ENCODE data around the gene LHX4. TPM values are rescaled to one million over a fixed set of nuclear protein-coding genes. Genes with fewer than 3 reads are reported as not detected.

Gene LHX4
- total and polyA plus RNA-seq, 2 donors from 2014 or later: 0.37 TPM; not detected in 1

GRCh38 chr1:180196436-180197003, 33.5 kb upstream of the LHX4 start:
- no peak overlapping the region for H3K9ac ChIP-seq (ENCODE audit: low read length in 3 of 3)
- intact Hi-C loops (cut with DNase I): no loop called here
- no peaks in the 10 kb centered on the region for H3K27me3 ChIP-seq (ENCODE audit: control insufficient read depth, insufficient read depth, low read length)
- no peaks in the 10 kb centered on the region for H3K36me3 ChIP-seq (ENCODE audit: control insufficient read depth in 2 of 3, insufficient read depth in 3 of 3, low read length in 3 of 3)
- FAIRE-seq: no peak
- no peak for DNase-seq
- no peaks in the 10 kb centered on the region for H3K9me3 ChIP-seq (ENCODE audit: control insufficient read depth in 2 of 3, insufficient read depth in 1 of 3, low read length in 3 of 3)
- H3K4me1 ChIP-seq (ENCODE audit: control insufficient read depth in 2 of 3, insufficient read depth in 2 of 3, low read depth in 1 of 3, low read length in 3 of 3): no peaks in the 10 kb centered on the region
- TF ChIP-seq CTCF (IDR thresholded peaks at IDR 0.05; ENCODE audit: borderline replicate concordance, extremely low read depth, insufficient read depth): no peak
- H3K27ac ChIP-seq (ENCODE audit: low read depth in 2 of 2, low read length in 2 of 2): no peak overlapping the region
- H3K4me3 ChIP-seq (ENCODE audit: low read length in 3 of 3): no peak overlapping the region

GRCh38 chr1:180197231-180197630, 32.8 kb upstream of the LHX4 start:
- Histone ChIP-seq H3K9ac (ENCODE audit: low read length in 3 of 3) (no peak overlapping the region), H3K4me1 (ENCODE audit: control insufficient read depth in 2 of 3, insufficient read depth in 2 of 3, low read depth in 1 of 3, low read length in 3 of 3) (no peaks in the 10 kb centered on the region), H3K27ac (ENCODE audit: low read depth in 2 of 2, low read length in 2 of 2) (no peak overlapping the region), H3K4me3 (ENCODE audit: low read length in 3 of 3) (no peak overlapping the region), H3K36me3 (ENCODE audit: control insufficient read depth in 2 of 3, insufficient read depth in 3 of 3, low read length in 3 of 3) (no peaks in the 10 kb centered on the region), H3K9me3 (ENCODE audit: control insufficient read depth in 2 of 3, insufficient read depth in 1 of 3, low read length in 3 of 3) (no peaks in the 10 kb centered on the region), H3K27me3 (ENCODE audit: control insufficient read depth, insufficient read depth, low read length) (no peaks in the 10 kb centered on the region)
- intact Hi-C loops (cut with DNase I): no loop called here
- DNase-seq: no peak
- no peak for FAIRE-seq
- TF ChIP-seq CTCF (IDR thresholded peaks at IDR 0.05; ENCODE audit: borderline replicate concordance, extremely low read depth, insufficient read depth): no peak

GRCh38 chr1:180198196-180198595, 31.9 kb upstream of the LHX4 start:
- Histone ChIP-seq H3K27ac (ENCODE audit: low read depth in 2 of 2, low read length in 2 of 2) (no peak overlapping the region), H3K9ac (ENCODE audit: low read length in 3 of 3) (no peak overlapping the region), H3K36me3 (ENCODE audit: control insufficient read depth in 2 of 3, insufficient read depth in 3 of 3, low read length in 3 of 3) (no peaks in the 10 kb centered on the region), H3K4me1 (ENCODE audit: control insufficient read depth in 2 of 3, insufficient read depth in 2 of 3, low read depth in 1 of 3, low read length in 3 of 3) (no peaks in the 10 kb centered on the region), H3K27me3 (ENCODE audit: control insufficient read depth, insufficient read depth, low read length) (no peaks in the 10 kb centered on the region), H3K4me3 (ENCODE audit: low read length in 3 of 3) (no peak overlapping the region), H3K9me3 (ENCODE audit: control insufficient read depth in 2 of 3, insufficient read depth in 1 of 3, low read length in 3 of 3) (no peaks in the 10 kb centered on the region)
- TF ChIP-seq CTCF (IDR thresholded peaks at IDR 0.05; ENCODE audit: borderline replicate concordance, extremely low read depth, insufficient read depth): no peak
- DNase-seq (no peak), FAIRE-seq (no peak)
- intact Hi-C loops (cut with DNase I): no loop called here

- H3K9ac ChIP-seq (ENCODE audit: low read length in 3 of 3): no peak overlapping the region
- no peaks in the 10 kb centered on the region for H3K9me3 ChIP-seq (ENCODE audit: control insufficient read depth in 2 of 3, insufficient read depth in 1 of 3, low read length in 3 of 3)
- no peaks in the 10 kb centered on the region for H3K36me3 ChIP-seq (ENCODE audit: control insufficient read depth in 2 of 3, insufficient read depth in 3 of 3, low read length in 3 of 3)
- DNase-seq (no peak), FAIRE-seq (no peak)
- no peaks in the 10 kb centered on the region for H3K27me3 ChIP-seq (ENCODE audit: control insufficient read depth, insufficient read depth, low read length)
- TF ChIP-seq CTCF (IDR thresholded peaks at IDR 0.05; ENCODE audit: borderline replicate concordance, extremely low read depth, insufficient read depth): no peak
- intact Hi-C loops (cut with DNase I): no loop called here
- no peak overlapping the region for H3K27ac ChIP-seq (ENCODE audit: low read depth in 2 of 2, low read length in 2 of 2)
- H3K4me3 ChIP-seq (ENCODE audit: low read length in 3 of 3): no peak overlapping the region
- no peaks in the 10 kb centered on the region for H3K4me1 ChIP-seq (ENCODE audit: control insufficient read depth in 2 of 3, insufficient read depth in 2 of 3, low read depth in 1 of 3, low read length in 3 of 3)
Measured at GRCh38 chr1:180198611-180199010, 31.5 kb upstream of the LHX4 start.
